HG03521 (cell line): Measurements from ENCODE around the gene TLR4.
A peak's percentile ranks its signal among the peaks of the same experiment; 100 is the strongest.

Experiments used
- ATAC-seq: cut with Tn5 transposase; IDR thresholded peaks from one replicate; pipeline ENCODE4 v1.9.1; 2021; ENCODE audit warnings: mild to moderate bottlenecking, moderate library complexity; ENCODE audit not compliant: unreplicated experiment

Gene TLR4

DNA sequence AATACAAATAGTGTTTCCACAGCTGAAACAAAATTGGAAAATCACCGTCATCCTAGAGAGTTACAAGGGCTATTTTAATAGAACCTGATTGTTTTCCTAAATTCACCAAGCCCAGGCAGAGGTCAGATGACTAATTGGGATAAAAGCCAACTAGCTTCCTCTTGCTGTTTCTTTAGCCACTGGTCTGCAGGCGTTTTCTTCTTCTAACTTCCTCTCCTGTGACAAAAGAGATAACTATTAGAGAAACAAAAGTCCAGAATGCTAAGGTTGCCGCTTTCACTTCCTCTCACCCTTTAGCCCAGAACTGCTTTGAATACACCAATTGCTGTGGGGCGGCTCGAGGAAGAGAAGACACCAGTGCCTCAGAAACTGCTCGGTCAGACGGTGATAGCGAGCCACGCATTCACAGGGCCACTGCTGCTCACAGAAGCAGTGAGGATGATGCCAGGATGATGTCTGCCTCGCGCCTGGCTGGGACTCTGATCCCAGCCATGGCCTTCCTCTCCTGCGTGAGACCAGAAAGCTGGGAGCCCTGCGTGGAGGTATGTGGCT is at the start of gene TLR4:
Gene TLR4 (plus strand): TSS at position 380 of the 552 bp plus-strand sequence. CDS start 70 bp downstream, at position 450.
- peak; percentile 99 for ATAC-seq

DNA sequence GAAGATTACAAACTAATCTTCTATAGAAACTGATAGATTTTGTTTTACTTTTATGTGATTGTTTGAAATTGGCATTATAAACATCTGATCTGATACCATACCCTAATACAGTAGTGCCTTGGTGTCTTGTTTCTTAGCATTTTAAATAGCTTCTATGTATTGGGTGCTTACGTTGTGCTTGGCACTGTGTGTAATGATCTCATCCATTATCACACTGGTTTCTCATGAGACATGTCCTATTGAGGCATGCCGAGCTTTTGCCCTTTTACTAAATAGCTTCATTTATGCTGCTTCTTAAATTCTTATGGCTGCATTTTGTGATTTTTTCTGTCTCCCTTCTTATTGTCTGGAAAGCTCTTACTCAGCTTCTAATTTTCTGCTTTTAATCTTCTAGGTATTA is 48.2 kb upstream of the TLR4 start:
- ATAC-seq: no peak

DNA sequence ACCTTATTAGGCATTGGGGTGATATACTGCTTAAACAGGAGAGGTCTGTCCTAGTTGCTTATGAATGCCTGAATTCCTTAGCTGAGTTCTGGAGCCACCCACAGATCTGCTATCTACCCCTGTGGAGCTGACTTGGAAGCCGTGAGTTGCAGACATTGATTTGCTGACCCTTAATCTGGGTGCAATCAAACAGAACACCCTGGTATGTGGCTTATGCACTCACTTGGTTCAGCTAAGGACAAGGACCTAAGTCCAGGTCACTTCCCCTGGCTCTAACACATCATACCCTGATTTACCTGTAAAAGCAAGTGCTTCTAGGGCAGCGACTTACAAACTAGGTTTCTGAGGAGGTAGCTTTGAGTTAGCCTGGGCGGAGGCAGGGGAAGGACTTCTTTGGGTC is 41.6 kb upstream of the TLR4 start:
- no peak for ATAC-seq

DNA sequence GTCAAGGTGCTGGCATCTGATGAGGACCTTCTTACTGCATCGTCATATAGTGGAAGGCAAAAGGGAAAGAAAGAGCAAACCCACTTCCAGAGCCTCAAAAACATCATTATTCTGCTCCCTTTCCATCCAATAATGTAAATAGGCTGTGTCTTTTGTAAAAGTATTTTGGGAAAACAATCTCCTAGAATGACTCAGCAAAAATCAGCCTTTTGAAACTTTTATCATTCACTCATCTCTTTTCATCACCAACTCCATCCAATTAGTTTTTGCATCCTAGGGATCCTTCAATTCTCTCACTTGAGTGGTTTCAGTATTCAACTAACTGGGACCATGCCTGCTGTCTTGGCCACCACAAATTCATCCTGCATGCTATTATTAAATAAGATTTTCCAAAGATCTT is 39.8 kb upstream of the TLR4 start:
- no peak for ATAC-seq

DNA sequence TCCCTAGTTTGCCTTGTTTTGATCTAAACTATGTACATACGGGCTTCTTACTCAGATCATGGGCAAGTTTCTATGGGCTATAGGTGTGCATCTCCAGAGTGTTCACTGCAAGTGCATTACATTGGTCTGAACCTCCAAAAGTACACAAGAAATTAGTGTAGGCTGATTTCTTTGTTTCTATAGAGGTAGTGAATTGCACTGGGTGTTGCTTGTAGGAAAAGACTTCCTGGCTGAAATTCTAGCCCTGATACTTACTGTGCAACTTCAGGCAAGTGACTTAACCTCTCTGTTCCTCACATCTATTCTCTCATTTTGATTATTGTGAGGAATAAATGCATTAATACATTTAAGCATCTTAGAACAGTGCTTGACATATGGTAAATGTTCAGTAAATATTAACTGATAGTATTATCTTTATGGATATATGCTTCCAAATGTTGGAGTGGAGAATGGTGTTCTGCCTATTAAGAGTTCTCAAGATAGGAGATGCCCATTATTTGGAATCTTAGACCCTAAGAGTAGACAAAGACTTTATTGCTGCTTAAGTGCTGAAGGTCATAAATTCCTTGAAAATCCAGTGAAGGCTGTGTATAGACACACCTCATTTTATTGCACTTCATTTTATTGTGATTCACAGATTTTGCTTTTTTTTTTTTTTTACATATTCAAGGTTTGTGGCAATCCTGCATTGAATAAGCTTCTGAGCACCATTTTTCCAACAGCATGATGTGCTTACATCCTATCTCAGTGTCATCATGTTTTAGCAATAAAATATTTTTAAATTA is 38.4 kb upstream of the TLR4 start:
- no peak for ATAC-seq

DNA sequence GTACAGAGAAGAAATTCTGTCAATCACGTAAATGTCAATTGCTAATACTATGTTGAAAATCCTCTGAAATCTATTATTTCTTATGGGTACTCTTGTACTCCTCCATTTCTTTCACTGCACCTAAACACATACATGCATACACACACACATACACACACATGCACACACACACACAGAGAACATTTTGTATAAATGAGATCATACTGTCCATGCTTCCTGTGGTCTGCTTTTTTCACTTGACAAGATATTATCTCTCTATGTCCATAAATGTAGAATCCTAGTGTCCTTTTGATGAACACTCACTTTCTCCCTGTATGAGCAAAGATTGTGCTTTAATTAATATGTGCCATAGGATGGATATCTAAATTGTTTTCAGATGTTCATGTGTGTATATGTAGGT is 32.7 kb upstream of the TLR4 start:
- no peak for ATAC-seq

DNA sequence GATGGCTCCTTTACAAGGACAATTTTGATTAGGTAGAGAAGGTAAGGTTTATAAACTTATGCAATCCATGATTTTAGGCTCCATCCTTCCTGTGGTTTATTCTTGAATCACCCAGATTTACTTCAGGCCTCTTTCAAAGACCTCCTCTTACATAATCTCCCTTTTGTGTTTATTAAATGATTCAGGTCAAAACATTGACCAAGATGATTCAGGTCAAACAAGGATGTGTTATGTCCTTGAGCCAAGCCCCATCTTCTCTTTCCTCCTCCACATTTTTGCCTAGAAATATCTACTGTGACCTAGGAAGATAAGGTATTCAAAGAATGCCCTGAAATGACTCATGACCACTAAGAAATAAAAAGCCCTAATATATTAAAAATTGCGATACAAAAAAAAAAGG is 31.8 kb upstream of the TLR4 start:
- no peak for ATAC-seq

DNA sequence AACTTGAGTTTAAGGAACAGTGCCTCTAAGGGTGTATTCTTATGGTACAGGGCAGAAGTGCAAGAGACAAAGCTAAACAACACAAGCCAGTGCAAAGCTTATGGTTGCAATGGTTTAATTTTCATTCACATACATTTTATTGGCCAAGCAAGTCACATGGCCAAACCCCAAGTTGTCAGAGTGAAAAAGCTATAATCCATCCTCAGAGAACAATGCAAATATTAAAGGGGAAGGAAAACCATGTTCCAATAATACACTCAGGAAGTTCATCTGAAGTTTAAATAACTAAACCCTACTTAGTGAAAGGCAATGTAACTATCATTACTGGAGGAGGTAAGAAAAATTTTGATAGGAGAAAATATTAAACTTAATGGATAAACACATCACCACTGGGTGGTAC is 26.6 kb upstream of the TLR4 start:
- no peak for ATAC-seq

DNA sequence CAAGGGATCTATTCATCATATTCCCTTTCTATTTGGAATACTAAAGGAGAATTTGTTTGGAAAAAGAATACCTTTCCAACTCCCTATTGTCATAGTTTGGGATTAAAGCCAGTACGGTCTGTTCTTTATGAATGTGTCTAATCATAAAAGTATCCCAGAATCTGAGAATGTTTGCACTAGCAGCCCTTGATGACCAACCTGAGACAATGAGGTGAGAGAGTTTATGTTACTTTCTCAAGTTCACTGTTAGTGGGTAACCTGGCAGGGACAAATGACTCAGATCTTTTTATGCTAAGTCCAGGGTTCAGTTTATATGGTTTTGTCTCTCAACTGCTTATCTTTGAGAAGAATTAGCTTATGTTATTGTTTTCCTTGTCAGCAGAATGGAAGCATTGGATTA is 25.3 kb upstream of the TLR4 start:
- ATAC-seq: no peak

DNA sequence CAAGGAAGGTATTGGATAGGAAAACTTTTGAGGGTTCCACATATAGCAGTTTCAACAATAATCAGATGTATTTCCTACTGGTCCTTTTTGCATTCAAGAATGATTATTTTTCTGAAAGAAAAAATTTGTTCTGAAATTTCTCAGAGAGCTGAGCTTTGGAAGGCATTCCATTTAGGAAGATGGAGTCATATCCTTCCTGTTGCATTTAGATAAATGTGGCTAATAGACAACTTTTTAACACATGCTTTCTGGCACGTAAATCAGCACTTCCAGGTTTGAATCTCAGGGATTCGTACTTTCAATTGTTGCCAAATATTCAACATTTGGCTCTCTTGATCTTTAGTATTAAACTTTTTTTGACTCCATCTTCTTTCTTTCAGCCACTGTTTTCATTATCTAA is 24.8 kb upstream of the TLR4 start:
- ATAC-seq: no peak

DNA sequence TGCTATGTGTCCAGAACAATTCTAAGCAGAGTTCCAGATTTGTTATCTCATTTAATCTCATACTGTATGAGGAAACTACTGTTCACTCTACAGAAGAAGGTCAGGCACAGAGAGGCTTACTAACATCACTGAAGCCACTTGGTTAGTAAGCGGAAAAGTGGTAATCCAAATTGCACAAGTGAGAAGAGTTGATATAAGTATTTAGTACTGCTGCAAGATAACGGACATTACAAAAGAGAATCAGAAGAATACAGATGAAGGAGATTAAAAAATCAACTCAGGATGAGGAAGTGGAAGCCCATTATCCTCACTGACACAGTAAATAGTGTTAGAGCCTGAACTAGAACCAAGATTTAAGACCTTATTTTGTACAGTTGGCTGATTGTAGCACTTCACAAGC is 22.3 kb upstream of the TLR4 start:
- no peak for ATAC-seq

DNA sequence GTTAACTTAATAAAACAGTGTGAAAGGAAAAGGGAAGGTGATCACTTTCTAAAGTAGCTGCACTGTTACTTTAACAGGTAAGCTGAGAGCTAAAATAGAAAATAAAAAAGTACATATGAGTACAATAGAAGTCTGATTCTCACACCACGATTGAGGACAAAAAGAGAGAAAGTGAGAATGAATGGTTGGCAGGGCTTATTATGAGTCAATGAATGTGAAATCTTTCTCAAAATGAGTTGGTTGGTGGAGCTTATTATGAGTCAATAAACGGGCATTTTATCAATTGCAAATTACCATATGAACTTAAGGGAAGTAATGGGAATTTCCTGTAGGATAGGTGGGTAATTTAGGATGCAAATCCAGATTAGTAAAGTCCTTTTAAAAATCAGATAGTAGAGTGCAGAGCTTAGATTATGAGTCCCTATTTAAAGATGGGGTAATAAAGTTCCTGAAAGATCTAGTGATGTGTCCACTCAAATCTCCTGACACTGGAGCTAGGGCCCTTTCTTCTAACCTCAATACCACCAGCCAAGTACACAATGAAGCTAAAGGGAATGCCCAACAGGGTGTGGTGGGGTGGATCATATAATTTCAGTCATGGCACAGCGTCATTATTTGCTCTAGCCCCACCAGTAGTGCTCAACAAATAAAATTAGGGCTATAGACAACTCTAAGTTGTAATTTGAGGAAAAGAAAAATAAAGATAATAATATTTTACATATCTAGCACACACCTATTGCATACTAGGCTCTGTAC is 21.1 kb upstream of the TLR4 start:
- peak; percentile 62 for ATAC-seq

DNA sequence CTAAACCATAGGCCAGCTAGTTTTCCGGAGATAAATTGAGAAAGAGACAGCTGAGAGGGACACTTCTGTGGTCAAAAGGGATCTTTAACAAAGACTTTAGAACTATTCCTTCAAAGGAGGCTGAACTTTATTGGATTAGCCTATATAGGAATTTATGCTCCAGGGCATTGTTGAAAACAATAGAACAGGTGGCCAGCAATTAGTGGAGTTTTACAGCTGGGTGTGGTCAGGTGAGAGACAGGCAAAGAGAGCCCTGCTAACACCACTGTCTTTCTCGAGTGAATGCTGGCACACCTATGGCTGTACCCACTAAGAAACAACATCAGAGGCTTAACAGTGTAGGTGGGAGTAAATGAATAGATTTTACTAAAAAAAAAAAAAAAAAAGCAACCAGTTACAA is 16.7 kb upstream of the TLR4 start:
- no peak for ATAC-seq

DNA sequence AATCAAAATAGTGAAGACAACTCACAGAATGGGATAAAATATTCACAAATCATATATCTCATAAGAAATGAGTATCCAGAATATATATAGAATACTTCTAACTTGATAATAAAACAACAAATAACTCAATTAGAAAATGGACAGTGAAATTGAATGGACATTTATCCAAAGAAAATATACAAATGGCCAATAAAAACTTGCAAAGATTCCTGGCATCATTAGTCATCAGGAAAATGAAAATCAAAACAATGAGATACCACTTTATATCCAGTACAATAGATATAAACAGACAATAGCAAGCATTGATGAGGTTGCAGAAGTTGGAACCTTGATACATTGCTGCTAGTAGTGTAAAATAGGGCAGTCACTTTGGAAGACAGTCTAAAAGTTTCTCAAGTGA is 12.8 kb upstream of the TLR4 start:
- ATAC-seq: no peak

DNA sequence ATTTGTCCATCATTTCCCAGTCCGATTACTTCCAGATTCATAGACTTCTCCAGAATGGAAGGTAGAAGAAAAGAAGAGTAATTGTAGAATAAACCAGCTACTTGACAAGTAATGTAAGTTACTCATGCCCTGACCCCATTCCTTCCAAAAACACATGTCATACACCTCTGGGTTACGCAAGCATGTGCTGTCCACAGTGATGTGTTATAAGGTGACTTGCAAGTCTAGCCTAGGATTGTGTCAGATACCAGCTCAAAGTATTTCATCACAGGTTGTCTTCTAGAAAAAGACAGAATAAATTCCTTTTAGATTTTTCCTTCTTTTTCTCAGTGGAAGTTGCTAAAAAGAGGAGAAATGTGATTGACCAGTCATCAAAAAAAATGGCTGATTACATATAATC is 8.0 kb upstream of the TLR4 start:
- no peak for ATAC-seq

DNA sequence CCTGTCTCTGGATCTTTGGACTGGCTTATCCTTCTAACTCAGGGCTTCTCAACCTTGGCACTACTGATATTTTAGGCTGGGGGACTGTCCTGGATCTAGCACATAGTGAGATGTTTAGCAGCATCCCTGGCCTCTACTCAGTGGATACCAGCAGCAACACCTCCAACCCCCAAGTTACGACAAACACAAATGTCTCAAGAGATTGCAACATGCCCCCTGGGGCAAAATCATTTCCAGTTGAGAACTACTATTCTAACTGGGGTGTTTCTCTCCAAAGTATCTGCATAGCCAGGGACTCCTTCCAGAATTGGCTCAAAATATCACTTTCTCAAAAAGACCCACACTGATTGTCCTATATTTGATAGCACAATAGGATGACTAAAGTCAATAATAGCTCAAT is 7.2 kb upstream of the TLR4 start:
- no peak for ATAC-seq

DNA sequence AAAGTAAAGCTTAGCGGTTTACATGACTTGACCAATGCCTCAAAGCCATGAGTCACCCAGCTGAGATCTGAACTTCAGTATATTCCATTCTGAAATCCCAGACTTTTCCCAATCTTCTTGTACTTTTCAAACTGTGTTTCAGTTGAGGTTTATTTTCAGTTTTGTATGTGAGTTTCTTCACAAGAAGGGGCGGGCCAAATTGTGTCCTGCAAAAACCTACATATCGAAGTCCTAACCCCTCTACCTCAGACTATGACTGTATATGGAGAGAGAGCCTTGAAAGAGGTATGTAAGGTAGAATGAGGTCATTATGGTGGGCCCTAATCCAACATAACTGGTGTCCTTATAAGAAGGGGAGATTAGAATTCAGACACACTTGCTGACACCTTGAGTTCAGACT is 666 bp upstream of the TLR4 start:
- no peak for ATAC-seq

DNA sequence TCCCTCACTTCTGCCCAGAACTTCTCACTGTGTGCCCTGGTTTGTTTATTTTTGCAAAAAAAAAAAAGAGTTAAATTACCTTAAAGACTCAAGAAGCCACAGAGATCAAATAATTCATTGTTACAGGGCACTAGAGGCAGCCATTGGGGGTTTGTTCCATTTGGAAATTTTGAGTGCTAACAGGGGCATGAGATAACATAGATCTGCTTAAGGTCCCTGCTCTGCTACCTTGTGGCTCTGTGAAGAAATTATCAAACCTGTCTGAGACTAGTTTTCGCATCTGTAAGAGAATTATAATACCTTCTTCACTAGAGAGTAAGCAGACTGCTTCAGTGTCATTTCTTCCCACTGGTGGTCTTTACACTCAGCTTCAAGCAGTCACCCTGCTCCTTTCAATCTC is 394 bp downstream of the TLR4 start:
- ATAC-seq: no peak

DNA sequence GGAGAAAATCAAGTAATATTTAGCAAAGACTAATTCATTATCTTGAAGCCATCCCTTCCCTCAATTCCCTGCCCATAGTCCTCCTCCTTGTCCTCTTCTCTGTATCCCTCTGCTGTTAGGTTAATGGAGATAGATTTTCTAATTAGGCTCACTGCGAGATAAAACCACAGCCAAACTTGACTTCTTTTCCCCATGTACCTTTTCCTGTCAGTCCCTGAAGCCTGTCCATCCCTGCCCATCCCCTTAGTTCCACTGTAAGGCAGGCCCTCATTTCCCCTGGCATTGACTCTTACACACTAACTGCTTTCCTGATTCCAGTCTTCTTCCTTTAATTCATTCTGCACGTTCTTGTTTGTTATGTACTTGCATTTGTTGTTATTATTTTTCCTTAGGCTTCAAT is 1.2 kb downstream of the TLR4 start:
- ATAC-seq: no peak

DNA sequence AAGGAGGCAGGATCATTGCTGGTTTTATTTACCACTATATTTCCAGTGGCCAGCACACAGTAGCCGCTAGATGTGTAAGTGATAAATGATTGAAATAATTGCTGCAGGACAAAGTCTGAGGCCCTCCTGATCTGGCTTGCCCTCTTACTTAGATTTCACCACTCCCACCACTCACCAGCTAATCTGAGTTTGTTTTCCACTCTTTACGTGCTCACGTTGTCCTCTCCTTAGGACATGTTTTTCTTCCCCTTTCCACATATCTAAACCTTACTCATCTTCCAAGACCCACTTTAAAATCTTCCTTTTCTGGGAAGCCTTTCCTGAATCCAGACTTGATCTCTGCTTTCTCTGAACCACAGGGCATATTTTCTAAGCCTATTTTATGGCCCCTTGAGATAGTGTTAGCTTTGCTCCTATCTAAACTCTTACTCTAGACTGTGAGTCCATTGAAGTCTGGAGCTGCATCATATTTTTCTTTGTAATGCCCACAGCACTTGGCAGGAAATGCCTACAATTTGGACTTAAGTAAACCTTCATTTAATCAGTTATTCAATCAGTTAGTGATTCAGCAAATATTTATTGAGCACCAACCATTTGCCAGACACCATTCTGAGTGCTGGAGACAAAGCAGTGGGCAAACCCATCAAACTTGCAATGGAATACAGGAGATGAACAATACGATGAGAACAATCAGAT is 2.4 kb downstream of the TLR4 start:
- ATAC-seq: no peak

DNA sequence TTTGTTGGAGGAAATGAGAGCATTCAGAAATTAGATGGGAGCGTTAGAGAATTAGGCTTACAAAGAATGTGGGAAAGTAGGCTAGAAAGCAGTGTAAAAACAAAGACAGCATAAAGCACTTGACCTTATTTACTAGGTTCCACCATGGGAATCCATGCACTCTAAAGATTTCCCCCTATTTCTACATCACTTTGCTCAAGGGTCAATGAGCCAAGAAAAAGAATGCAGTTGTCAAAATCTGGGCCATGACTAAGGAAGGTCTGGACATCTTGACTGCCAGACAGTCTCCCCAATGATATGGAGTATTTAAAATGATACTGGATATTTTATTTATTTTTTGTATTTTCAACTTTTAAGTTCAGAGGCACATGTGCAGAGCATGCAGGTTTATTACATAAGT is 3.4 kb downstream of the TLR4 start:
- no peak for ATAC-seq

DNA sequence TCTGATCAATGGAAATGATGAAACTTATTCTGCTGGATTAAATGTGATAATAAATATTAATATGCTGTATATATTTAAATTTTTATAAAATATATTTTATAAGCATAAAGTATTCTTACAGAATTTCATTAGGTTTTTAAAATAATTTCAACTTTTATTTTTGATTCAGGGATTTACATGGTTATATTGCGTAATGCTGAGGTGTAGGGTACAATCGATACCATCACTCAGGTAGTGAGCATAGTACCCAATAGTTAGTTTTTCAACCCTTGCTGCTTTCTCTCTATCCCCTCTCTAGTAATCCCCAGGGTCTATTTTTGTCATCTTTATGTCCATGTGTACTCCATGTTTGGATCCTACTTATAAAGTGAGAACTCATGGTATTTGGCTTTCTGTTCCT is 5.7 kb downstream of the TLR4 start:
- ATAC-seq: no peak
